ENCODE results near the gene NOD2. TPM values are rescaled to one million over a fixed set of nuclear protein-coding genes. Genes with fewer than 3 reads are reported as not detected.

The NOD2 gene
- total RNA-seq, 1 experiment from 2014 or later: 2.8 TPM

GRCh38 chr16:50670476-50670875 is 22.9 kb upstream of the NOD2 start:
- no peak for DNase-seq (ENCODE audit: low read depth)

GRCh38 chr16:50671644-50672260 is 21.7 kb upstream of the NOD2 start:
- DNase-seq (ENCODE audit: low read depth): peak; percentile 45

DNA sequence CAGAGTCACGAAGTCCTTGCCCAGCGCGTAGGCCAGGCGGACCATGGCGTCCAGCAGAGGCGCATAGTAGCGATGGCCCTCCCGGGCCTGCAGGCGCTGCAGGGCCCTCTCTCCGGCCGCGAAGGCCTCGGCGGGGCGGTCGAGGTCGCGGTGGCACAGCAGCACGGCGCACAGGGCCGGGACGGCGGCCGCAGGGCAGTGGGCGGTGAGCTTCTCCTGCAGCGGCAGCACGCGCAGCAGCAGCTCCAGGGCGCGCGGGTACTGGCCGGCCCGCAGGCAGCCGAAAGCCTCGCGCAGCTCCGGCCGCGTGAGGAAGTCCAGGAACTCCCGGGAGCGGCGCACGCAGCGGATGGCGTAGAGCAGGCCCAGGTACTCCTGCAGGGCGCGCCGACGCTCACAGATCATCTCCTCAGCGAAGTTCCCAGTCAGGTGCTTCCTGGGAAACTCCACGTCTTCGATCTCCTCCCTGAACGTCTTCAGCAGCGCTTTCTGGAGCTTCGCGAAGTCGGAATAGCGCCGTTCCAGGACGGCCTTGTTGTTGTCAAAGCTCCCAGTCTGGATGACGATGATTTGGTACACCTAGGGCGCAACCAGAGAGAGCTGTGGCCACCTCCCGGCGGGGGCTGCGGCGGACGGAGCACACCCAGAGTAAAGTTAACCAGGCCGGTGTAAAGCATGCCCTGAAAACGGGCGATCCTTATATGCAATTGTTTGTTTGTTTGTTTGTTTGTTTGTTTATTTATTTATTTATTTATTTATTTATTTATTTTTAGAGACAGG is 19.7 kb upstream of the NOD2 start:
- DNase-seq (ENCODE audit: low read depth): no peak

- peak; percentile 56 for DNase-seq (ENCODE audit: low read depth)
Observed at GRCh38 chr16:50674831-50675230, 18.6 kb upstream of the NOD2 start.

DNA sequence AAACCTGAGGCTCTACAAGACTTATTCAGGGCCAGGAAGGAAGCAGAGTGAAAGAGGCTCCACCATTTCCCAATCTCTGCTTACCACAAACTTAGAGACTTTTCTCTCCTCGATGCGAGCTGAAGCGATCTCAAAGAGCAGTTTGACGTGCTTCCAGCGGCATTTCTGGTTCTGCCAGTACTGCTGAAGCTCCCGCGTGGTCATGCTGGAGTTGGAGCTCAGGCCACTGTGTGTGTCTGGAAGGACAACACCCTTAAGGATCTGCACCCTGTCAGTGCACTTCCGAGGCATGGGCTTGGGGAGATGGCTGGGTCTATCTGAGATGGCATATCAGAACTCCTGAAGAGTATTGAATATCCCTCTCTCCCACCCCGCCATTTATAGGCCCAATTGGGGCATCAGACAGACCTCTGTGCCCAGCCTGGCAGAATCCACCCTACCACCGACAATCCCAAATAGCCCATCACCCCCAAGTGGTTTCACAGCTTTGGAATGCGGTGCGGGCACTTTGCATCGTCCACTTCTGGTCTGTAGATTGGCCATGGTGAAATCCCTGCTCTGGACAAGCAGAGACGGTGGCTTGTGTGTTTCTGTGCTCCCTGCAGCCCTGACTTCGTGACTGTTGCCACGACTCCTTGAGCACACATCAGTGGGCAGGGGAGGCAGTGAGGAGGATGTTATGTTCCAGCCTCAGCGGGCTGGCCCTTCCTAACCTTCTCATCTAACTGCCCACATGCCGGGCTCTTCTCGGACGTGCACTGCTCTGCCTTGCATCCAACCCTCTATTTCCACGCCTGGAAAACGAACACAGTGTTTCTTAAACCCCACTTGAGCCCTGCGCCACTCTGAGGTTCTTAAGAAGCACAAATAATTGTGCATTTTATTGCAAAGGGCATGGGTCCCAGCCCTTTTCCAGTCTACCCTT is 17.5 kb upstream of the NOD2 start:
- no peak for DNase-seq (ENCODE audit: low read depth)

DNA sequence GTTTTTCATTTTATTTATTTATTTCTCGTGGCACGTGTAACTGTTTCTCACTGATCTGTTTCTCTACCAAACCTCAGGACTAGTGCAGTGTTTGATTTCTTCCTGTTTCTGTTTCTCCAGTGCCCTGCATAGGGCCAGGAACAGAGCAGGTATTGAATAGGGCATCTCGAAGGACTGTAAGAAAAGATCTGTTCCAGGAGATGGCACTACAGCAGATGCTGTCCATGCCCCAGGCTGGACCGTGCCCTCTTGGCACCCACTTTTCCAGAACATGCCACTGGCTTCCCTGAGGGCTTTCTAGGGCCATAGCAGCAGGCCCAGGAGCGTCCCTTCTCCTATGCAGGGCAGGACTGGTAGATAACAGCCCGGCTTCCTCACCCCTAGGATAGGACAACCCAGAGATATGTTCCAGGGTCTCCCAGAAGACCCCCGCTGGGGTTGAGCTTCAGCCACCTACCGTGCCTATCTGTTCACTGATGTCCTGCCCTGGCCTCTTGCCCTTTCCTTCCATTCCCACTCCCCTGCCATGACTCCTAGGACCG is 16.7 kb upstream of the NOD2 start:
- DNase-seq (ENCODE audit: low read depth): no peak

DNA sequence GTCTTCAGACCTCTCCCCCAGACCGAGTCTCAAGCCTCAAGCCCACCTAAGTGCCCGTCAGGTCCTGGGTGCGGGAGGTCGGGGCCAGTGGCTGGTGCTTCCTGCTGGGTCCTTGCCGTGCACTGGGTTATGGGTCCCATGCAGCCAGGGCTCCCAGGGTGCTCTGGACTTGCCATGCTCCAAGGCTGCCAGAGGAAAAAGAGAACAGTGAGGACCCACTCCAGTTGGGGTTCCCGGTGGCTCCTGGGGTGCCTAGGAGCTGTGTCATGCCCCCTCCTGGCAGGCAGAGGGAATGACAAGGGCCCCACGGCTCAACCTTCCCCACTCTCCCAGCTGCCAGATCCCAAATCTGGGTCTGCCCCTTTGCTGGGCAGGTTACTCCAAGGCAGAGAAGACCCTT is 16.1 kb upstream of the NOD2 start:
- DNase-seq (ENCODE audit: low read depth): no peak

DNA sequence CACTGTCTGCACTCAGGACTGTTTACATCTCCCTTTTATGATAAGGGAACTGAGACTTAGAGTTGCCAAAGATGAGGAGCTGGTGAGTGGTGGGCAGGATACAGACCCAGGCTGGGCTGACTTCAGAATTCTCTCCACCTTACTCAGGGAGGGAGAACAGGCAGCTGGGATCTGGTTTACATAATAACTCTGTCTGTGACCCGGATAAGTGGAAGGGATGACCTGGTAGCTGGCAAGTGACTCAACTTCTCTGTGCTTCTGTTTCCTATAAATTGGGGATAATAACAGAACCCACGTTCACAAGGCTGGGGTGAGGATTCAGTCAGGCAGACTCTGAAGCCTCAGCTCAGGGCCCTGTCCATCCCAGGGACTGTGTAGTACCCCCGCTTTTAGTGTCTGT is 14.9 kb upstream of the NOD2 start:
- DNase-seq (ENCODE audit: low read depth): no peak

- DNase-seq (ENCODE audit: low read depth): no peak
Observed at GRCh38 chr16:50679266-50679665, 14.1 kb upstream of the NOD2 start.

DNA sequence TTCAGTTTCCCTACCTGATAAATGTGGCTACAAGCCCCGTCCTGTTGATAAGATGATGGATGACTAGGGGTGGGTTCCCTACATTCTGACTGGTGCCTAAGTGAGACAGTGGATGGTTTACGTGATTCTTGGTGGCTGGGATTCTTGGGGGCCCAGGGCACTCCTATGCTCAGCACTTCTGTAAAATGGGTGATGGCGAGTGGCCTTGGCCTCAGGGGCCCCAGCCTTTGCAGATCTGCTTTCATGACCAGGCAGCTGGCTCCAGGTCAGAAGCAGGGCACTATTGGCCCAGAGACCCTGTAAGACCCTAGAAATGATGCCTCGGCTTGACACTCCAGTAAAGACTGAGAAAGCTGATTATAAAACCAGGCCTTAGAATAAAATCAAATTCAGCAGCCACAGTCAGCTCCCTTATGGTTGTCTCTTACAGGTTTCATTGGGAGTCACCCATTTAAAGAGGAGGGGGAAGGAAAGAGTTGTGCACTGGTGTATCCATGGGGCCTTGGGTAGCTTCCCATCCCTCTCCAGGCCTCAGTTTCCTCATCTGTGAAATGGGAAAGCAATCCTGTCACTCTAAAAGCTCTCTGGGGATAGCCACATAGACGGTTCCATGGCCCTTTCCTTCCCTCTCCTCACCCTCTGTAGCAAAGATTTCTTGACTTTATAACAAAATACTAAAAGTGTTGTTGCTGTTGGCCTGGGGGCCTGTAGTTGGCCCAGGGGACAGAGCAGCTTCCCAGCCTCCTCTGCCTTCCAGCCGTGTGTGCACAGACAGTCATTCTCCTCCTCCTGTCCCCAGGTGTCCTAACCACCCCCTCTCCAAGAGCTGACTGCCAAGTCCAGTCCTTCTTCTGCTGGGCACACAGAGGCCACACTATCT is 13.5 kb upstream of the NOD2 start:
- DNase-seq (ENCODE audit: low read depth): no peak

- no peak for DNase-seq (ENCODE audit: low read depth)
Observed at GRCh38 chr16:50680556-50680893, 12.9 kb upstream of the NOD2 start.

DNA sequence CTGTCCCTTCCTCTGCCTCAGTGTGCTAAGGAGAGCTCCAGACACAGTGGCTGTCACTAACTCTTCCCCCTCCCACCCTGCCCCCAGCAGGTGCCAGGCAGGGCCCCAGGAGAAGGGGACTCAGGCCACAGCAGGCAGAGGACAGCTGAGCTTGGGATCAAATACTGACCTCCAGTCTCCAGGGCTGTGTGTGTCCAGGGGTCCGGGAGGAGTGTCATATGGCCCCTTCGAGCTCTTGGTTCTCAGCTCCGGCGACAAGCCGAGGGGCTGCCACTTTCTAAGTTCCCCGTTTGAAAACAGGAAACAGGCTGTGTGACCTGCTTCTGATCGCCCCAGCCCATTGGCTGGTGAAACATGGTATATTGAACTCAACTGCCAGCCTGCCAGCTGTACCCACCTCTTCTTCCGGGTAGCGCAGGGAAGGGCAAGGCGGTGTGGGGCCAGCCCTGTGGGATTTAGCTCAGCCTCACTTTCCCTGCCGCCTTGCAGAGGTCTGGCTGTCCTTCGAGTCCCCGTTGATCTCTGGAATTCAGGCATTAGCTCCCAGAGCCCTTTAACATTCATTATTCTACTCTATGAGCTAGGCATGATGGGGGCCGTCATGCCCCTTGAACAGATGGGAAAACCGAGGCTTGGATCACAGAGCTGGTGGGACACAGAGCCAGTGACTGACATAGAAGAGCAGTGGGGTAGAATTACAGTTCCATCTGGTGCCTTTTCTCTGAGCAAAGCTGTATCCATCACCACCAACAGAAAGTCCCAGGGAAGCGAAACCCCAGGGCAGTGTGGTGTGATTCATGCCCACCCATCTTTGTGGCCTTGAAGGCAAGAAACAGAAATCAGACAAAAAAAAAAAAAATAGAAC is 12.2 kb upstream of the NOD2 start, which contains the start of gene SNX20:
TSS of gene SNX20 (minus strand) at position 292 of the 865 bp plus-strand sequence. CDS start 3,786 bp downstream, outside the sequence.
- peak; percentile 80 for DNase-seq (ENCODE audit: low read depth)

DNA sequence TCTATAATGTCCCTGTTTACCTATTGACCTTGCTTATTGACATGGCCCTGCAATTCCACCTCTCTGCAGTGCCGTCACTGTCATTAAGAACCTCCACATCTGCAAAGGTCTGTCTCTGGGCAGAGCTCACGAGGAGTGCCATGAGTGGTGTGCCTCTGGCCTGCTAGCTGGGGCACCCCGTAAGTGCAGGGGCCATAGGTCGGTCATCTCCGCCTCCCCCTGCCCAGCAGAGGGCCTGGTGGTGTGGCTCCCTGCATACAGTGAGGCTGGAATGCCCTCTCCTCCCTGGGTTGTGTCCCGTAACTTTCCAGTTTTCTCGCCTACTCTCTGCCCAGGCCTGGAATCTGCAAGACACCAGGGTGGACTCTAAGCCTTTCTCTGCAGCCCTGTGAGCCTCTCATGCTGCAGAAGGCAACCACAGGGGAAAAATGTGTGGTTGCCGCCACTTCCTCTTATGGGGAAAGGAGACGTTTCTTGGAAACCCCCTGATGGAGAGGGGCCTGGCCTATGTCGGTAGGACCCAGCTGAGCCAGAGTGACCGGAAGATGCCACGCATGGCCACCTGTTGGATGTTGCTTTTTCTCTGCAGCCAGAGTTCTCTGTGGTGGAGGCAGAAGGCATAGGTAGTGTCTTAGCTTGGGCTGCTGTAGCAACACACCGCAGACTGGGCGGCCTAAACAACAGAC is 9.6 kb upstream of the NOD2 start:
- DNase-seq (ENCODE audit: low read depth): no peak

GRCh38 chr16:50684823-50685461 is 8.5 kb upstream of the NOD2 start:
- no peak for DNase-seq (ENCODE audit: low read depth)

- no peak for DNase-seq (ENCODE audit: low read depth)
Observed at GRCh38 chr16:50685462-50686063, 7.8 kb upstream of the NOD2 start.

DNA sequence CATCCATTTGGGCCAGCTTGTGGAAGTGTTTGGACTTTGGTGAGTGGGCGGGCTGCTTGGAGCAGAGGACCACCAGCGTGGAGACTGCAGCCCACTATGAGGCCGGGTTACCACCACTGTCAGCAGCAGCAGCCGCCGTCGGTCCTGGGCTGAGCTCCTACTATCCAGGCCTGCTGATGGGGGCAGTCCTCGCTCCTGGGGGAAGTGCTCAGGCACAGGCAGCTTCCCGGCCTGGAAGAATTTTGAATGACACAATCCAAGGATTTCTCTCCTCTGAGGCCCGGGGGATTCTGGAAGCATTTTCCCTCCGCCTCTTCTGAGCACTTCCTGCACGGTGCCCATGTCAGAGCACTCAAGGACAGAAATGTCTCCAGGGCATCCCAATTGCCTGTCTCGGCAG is 5.3 kb upstream of the NOD2 start:
- DNase-seq (ENCODE audit: low read depth): peak; percentile 35

- no peak for DNase-seq (ENCODE audit: low read depth)
Observed at GRCh38 chr16:50688867-50689266, 4.5 kb upstream of the NOD2 start.

- no peak for DNase-seq (ENCODE audit: low read depth)
Observed at GRCh38 chr16:50690177-50690576, 3.2 kb upstream of the NOD2 start.

DNA sequence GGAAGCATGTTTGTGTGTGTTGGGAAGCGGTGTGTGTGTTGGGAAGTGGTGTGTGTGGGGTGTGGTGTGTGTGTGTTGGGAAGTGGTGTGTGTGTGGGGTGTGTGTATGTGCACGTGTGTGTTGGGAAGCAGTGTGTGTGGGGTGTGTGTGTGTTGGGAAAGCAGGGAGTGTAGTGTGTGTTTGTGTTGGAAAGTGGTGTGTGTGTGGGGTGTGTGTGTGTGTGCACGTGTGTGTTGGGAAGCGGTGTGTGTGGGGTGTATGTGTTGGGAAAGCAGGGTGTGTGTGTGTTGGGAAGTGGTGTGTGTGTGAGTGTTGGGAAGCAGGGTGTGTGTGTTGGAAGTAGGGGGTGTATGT is 785 bp upstream of the NOD2 start:
- no peak for DNase-seq (ENCODE audit: low read depth)
